K562 (cell line): Measurements from ENCODE around the gene STING1. TPM values are rescaled to one million over a fixed set of nuclear protein-coding genes. Genes with fewer than 3 reads are reported as not detected.

ENCODE experiments used
- CEBPB ChIP-seq: fragments of 450-650 bp; IDR thresholded peaks from 2 replicates; pipeline ENCODE4 v1.6.1; 2016; ENCODE audit warnings: missing genetic modification characterization, missing compliant biosample characterization
- ELF1 ChIP-seq: fragments of 200-800 bp; sonication (Bioruptor generic); IDR thresholded peaks from 2 replicates; pipeline ENCODE4 v1.6.1; 2016; ENCODE audit warnings: missing genetic modification characterization, missing compliant biosample characterization
- ESRRB ChIP-seq: fragments of 250-450 bp; sonication (Bioruptor Pico); IDR thresholded peaks from 2 replicates; pipeline ENCODE4 v1.5.0; 2020; ENCODE audit warnings: mild to moderate bottlenecking, moderate library complexity, borderline replicate concordance
- KLF6 ChIP-seq: fragments of 250-450 bp; sonication (Bioruptor Pico); IDR thresholded peaks from 2 replicates; pipeline ENCODE4 v1.4.0; 2020; ENCODE audit warnings: mild to moderate bottlenecking, moderate library complexity, borderline replicate concordance
- MCM7 ChIP-seq, 2 experiments: fragments of 450-650 bp; IDR thresholded peaks; 2 replicates each; pipeline ENCODE4 v1.6.1; 2016 to 2018
- NFE2L1 ChIP-seq: fragments of 450-650 bp; IDR thresholded peaks from 2 replicates; pipeline ENCODE4 v1.6.1; 2016; ENCODE audit warnings: missing genetic modification characterization, low read depth, mild to moderate bottlenecking, missing compliant biosample characterization, moderate library complexity, borderline replicate concordance
- REST ChIP-seq, 2 experiments: fragments of 450-650 bp; formaldehyde crosslinking in 1 of 2; IDR thresholded peaks; 2 replicates each; pipeline versions ENCODE4 v1.4.0 to v1.6.1; 2014 to 2020; ENCODE audit warnings: mild to moderate bottlenecking in 2 of 2, borderline replicate concordance in 1 of 2, low read depth in 1 of 2
- TAF7 ChIP-seq: fragments of 450-650 bp; IDR thresholded peaks from 2 replicates; pipeline ENCODE4 v1.6.1; 2016; ENCODE audit warnings: missing genetic modification characterization, missing compliant biosample characterization
- polyA plus RNA-seq, 8 experiments: library from polyadenylated mRNA; depleted of rRNA in 4 of 8; stranded (reverse) in 5 of 8; unstranded in 3 of 8; fragments of >200 nt; fragmentation: Nextera tagmentation in 2 of 8; fragmentation: Illumina TruSeq in 1 of 8; extraction: Ambion mirVana in 2 of 8; extraction: Trizol in 1 of 8; gene quantifications; 2 replicates each; pipeline versions ENCODE4 v1.2.1 to v1.2.3, GENCODE V29; 2011 to 2014; ENCODE audit warnings: inconsistent platforms in 1 of 8, missing spikeins in 1 of 8
- total RNA-seq, 7 experiments: library from RNA; depleted of rRNA in 6 of 7; stranded (reverse); fragments of >200 nt in 6 of 7; fragmentation: Illumina TruSeq in 2 of 7; extraction: Trizol in 2 of 7; gene quantifications; 2 replicates each; pipeline versions ENCODE4 v1.2.1 to v1.2.3, GENCODE V29; 2011 to 2021; ENCODE audit warnings: low replicate concordance in 1 of 7

The STING1 gene
- total and polyA plus RNA-seq, 9 of the 15 experiments (the other 6 are each of a cell fraction or from before 2014, with no cell fraction given) = 20.8 to 69.1 (median 44.7) TPM

- TF ChIP-seq TAF7 (tag) = peak; percentile 75
- no peak; the same call in 1 of the 2 replicates for TF ChIP-seq KLF6 (CRISPR knock-in tag)
- no peak for TF ChIP-seq ESRRB (CRISPR knock-in tag)
- TF ChIP-seq MCM7 (IDR thresholded peaks at IDR 0.05) = no peak
- no peak for TF ChIP-seq NFE2L1 (tag)
- no peak for TF ChIP-seq CEBPB (tag)
- peak; percentile 73 for TF ChIP-seq REST (IDR thresholded peaks at IDR 0.05; ENCODE audit: borderline replicate concordance)
- peak; percentile 87 for TF ChIP-seq REST (CRISPR knock-in tag; IDR thresholded peaks at IDR 0.05; ENCODE audit: low read depth)
- TF ChIP-seq ELF1 (tag) = peak; percentile 55
Observed at GRCh38 chr5:139517683-139518564, 35.4 kb upstream of the STING1 start (continued).
